Endothelial cell of umbilical vein (primary cell): ENCODE results near the gene PDCD1. TPM values are rescaled to one million over a fixed set of nuclear protein-coding genes. Genes with fewer than 3 reads are reported as not detected.

Source experiments
- BruUV-seq: library from RNA; stranded (reverse); fragments of 400-500 nt; replicated peaks from 2 replicates; lab custom pipeline; 2021; lab: Mats Ljungman, UMichigan
- CTCF ChIA-PET: fragments of 300-600, 350-600 bp; sonication (Branson Sonifier 250); formaldehyde crosslinking; loops from one replicate; lab custom pipeline; 2021; ENCODE audit warnings: antibody characterized with exemption, inconsistent platforms; lab: Charles Lee
- POLR2A ChIA-PET: fragments of 300-600, 350-600 bp; sonication (Branson Sonifier 250); formaldehyde crosslinking; loops from one replicate; lab custom pipeline; 2021; ENCODE audit warnings: antibody characterized with exemption, inconsistent platforms; lab: Charles Lee
- DNase-seq: peaks from one replicate; pipeline ENCODE4 v3.0.0-alpha.2; 2011; ENCODE audit warnings: low read depth, low spot score
- FAIRE-seq: peaks from 2 replicates; lab custom pipeline; 2011; peaks lifted over from hg19 to GRCh38; lab: Jason Lieb, UNC
- H2AFZ ChIP-seq: 2 replicates; pipeline ENCODE4 v1.6.0; 2012; ENCODE audit warnings: low read depth, low read length, control low read depth, inconsistent platforms
- H3K27ac ChIP-seq: 2 replicates; pipeline ENCODE4 v1.5.1; 2011; ENCODE audit warnings: low read depth, mild to moderate bottlenecking, control low read depth, low read length, moderate library complexity; ENCODE audit not compliant: insufficient read depth
- H3K27me3 ChIP-seq, 2 experiments: 2 replicates each; pipeline versions ENCODE4 v1.6.0 to v1.6.1; 2011; ENCODE audit warnings: low read length in 2 of 2, mixed read lengths in 1 of 2; ENCODE audit not compliant: control insufficient read depth in 2 of 2, insufficient read depth in 2 of 2
- H3K36me3 ChIP-seq, 2 experiments: 2 replicates in 1 of 2; 3 replicates in 1 of 2; pipeline ENCODE4 v1.5.1; 2011; ENCODE audit warnings: low read length in 2 of 2, mild to moderate bottlenecking in 1 of 2, moderate library complexity in 1 of 2; ENCODE audit not compliant: control insufficient read depth in 2 of 2, insufficient read depth in 2 of 2; ENCODE audit errors: extremely low read depth in 1 of 2
- H3K4me1 ChIP-seq: 3 replicates; pipeline ENCODE4 v1.5.1; 2011; ENCODE audit warnings: mild to moderate bottlenecking, low read length; ENCODE audit not compliant: control insufficient read depth, insufficient read depth; ENCODE audit errors: extremely low read depth
- H3K4me2 ChIP-seq: 2 replicates; pipeline ENCODE4 v1.6.1; 2011; ENCODE audit warnings: low read length, control low read depth, mixed read lengths; ENCODE audit not compliant: insufficient read depth
- H3K4me3 ChIP-seq, 3 experiments: fragments of 200-600 bp in 1 of 3; sonication (generic), shearing (Covaris generic) in 1 of 3; replicated peaks in 1 of 3; 2 replicates each; pipeline ENCODE4 v1.5.1; 2011 to 2016; ENCODE audit warnings: control low read depth in 3 of 3, low read length in 3 of 3, mild to moderate bottlenecking in 2 of 3, inconsistent platforms in 1 of 3, low read depth in 1 of 3, moderate library complexity in 1 of 3; ENCODE audit not compliant: insufficient read depth in 1 of 3
- H3K79me2 ChIP-seq: 2 replicates; pipeline ENCODE4 v1.6.0; 2012; ENCODE audit warnings: low read length, inconsistent platforms; ENCODE audit not compliant: control insufficient read depth, insufficient read depth
- H3K9ac ChIP-seq: replicated peaks from 2 replicates; pipeline ENCODE3; 2011; ENCODE audit warnings: low read length, control low read depth; ENCODE audit not compliant: insufficient read depth; ENCODE audit errors: extremely low read depth
- H3K9me1 ChIP-seq: replicated peaks from 3 replicates; pipeline ENCODE4 v1.6.0; 2011; ENCODE audit warnings: mild to moderate bottlenecking, low read length; ENCODE audit not compliant: control insufficient read depth, insufficient read depth; ENCODE audit errors: extremely low read depth
- H3K9me3 ChIP-seq: replicated peaks from 2 replicates; pipeline ENCODE4 v1.5.1; 2012; ENCODE audit warnings: low read length, inconsistent platforms; ENCODE audit not compliant: control insufficient read depth, insufficient read depth
- H4K20me1 ChIP-seq: replicated peaks from 2 replicates; pipeline ENCODE3; 2011; ENCODE audit warnings: mild to moderate bottlenecking, low read length; ENCODE audit not compliant: control insufficient read depth, insufficient read depth; ENCODE audit errors: extremely low read depth
- CTCF ChIP-seq, 2 donors: IDR thresholded peaks; 1 replicate in 1 of 2; 2 replicates in 1 of 2; pipeline ENCODE4 v1.5.1; 2011; ENCODE audit warnings: low read length in 2 of 2, mild to moderate bottlenecking in 2 of 2, moderate library complexity in 2 of 2, control low read depth in 1 of 2, inconsistent platforms in 1 of 2, low read depth in 1 of 2; ENCODE audit not compliant: insufficient read depth in 1 of 2; ENCODE audit errors: extremely low read depth in 1 of 2
- EZH2 ChIP-seq: IDR thresholded peaks from 2 replicates; pipeline ENCODE4 v1.6.1; 2012; ENCODE audit warnings: borderline replicate concordance, low read depth, mild to moderate bottlenecking, moderate library complexity, low read length, inconsistent platforms; ENCODE audit not compliant: severe bottlenecking
- FOS ChIP-seq: IDR thresholded peaks from 2 replicates; pipeline ENCODE4 v1.6.1; 2011; ENCODE audit warnings: mild to moderate bottlenecking, low read length, moderate library complexity, borderline replicate concordance; ENCODE audit not compliant: insufficient read depth
- GATA2 ChIP-seq: IDR thresholded peaks from 2 replicates; pipeline ENCODE4 v1.7.0; 2011; ENCODE audit warnings: low read depth, mild to moderate bottlenecking, moderate library complexity, mixed read lengths, low read length; ENCODE audit not compliant: insufficient read length, insufficient read depth
- JUN ChIP-seq: IDR thresholded peaks from 2 replicates; pipeline ENCODE4 v1.6.1; 2011; ENCODE audit warnings: borderline replicate concordance, low read depth; ENCODE audit not compliant: insufficient read length, insufficient read depth
- MAX ChIP-seq: IDR thresholded peaks from 2 replicates; pipeline ENCODE4 v1.6.1; 2011; ENCODE audit not compliant: insufficient read depth, insufficient read length
- MYC ChIP-seq: IDR thresholded peaks from one replicate; pipeline ENCODE4 v1.6.1; 2011; ENCODE audit warnings: mild to moderate bottlenecking, low read depth, low read length
- POLR2A ChIP-seq: IDR thresholded peaks from 2 replicates; pipeline ENCODE4 v1.6.1; 2012; ENCODE audit warnings: low read depth, mild to moderate bottlenecking, control low read depth, low read length
- POLR2AphosphoS5 ChIP-seq: IDR thresholded peaks from 2 replicates; pipeline ENCODE4 v1.6.1; 2012; ENCODE audit warnings: low read depth, mild to moderate bottlenecking, control low read depth, low read length, moderate library complexity; ENCODE audit not compliant: insufficient read depth
- dilution Hi-C: fragments of 300-500 bp; cut with MboI; formaldehyde crosslinking; loops from one replicate; pipeline ENCODE4 v1.15.0; 2019; ENCODE audit warnings: low sequenced_read_pairs; ENCODE audit not compliant: extremely low pct_ligation_motif_present
- intact Hi-C: fragments of 100-400 bp; cut with micrococcal nuclease; formaldehyde crosslinking; loops from one replicate; pipeline ENCODE4 v1.10.0; 2022
- polyA plus RNA-seq, 4 experiments: library from polyadenylated mRNA; depleted of rRNA in 3 of 4; stranded (reverse) in 3 of 4; unstranded in 1 of 4; fragments of >200 nt; gene quantifications; 2 replicates each; pipeline versions ENCODE4 v1.2.1 to v1.2.3, GENCODE V29; 2011 to 2012; ENCODE audit warnings: missing spikeins in 1 of 4
- total RNA-seq: library from RNA; stranded (reverse); gene quantifications from 2 replicates; pipeline ENCODE4 v1.2.3, GENCODE V29; 2021

The PDCD1 gene
- total and polyA plus RNA-seq, 2 donors (not counting 3 experiments of a cell fraction or from before 2014, with no cell fraction given), result not detected

GRCh38 chr2:241866790-241867645 lies 8.3 kb upstream of the PDCD1 start:
- H4K20me1 ChIP-seq, result no peaks in the 10 kb centered on the region
- ChIA-PET CTCF (interaction anchor here (1.0 to 1.1 kb wide), 3 partner anchors 11 to 132 kb away, joined by 3 to 5 read pairs (median 3); partner anchors contain the start of gene D2HGDH), POLR2A (no interaction called here)
- BruUV-seq, result no TSS peak
- no peak overlapping the region for H3K4me2 ChIP-seq
- H3K9ac ChIP-seq, result no peak overlapping the region
- no peaks in the 10 kb centered on the region for H3K9me1 ChIP-seq
- no peaks in the 10 kb centered on the region for H3K79me2 ChIP-seq
- H3K9me3 ChIP-seq, result no peaks in the 10 kb centered on the region
- H3K4me3 ChIP-seq, result no peak overlapping the region
- no peak overlapping the region for H2AFZ ChIP-seq
- FAIRE-seq (no peak), DNase-seq (no peak)
- peaks cover 0 to 6% of the 10 kb centered on the region in 2 experiments for H3K27me3 ChIP-seq
- no peaks in the 10 kb centered on the region for H3K36me3 ChIP-seq
- intact Hi-C loops, result no loop called here
- dilution Hi-C loops, result no loop called here
- H3K4me1 ChIP-seq, result no peaks in the 10 kb centered on the region
- TF ChIP-seq FOS, result no peak
- TF ChIP-seq POLR2A, result no peak
- TF ChIP-seq EZH2, result no peak
- TF ChIP-seq CTCF (IDR thresholded peaks at IDR 0.05; ENCODE audit: extremely low read depth in 1 of 2, insufficient read depth in 1 of 2, low read depth in 1 of 2, low read length in 2 of 2), result no peak
- no peak for TF ChIP-seq POLR2AphosphoS5
- no peak for TF ChIP-seq MYC
- no peak for TF ChIP-seq GATA2
- TF ChIP-seq MAX, result no peak
- no peak for TF ChIP-seq JUN
- no peak overlapping the region for H3K27ac ChIP-seq
